SJCRH30 (cell line): ENCODE results near the gene GPR68. TPM values are rescaled to one million over a fixed set of nuclear protein-coding genes. Genes with fewer than 3 reads are reported as not detected.
A peak's percentile ranks its signal among the peaks of the same experiment; 100 is the strongest.
"Not testable (repeated sequence)": the region's sequence is repeated elsewhere in the genome, so short reads cannot be mapped to it uniquely, and the experiment has no call there.

Experiments
- DNase-seq, 2 experiments: peaks; one replicate each; pipeline ENCODE4 v3.0.0-alpha.2; 2015 to 2020
- H3K27ac ChIP-seq: fragments of 250-450 bp; sonication (Bioruptor Pico); 2 replicates; pipeline ENCODE4 v1.5.1; 2020; ENCODE audit warnings: mild to moderate bottlenecking, moderate library complexity
- H3K27me3 ChIP-seq: fragments of 250-450 bp; sonication (Bioruptor Pico); 2 replicates; pipeline ENCODE4 v1.5.1; 2020; ENCODE audit warnings: mild to moderate bottlenecking, moderate library complexity
- H3K36me3 ChIP-seq: fragments of 250-450 bp; sonication (Bioruptor Pico); 2 replicates; pipeline ENCODE4 v1.5.1; 2020; ENCODE audit warnings: mild to moderate bottlenecking, moderate library complexity
- H3K4me1 ChIP-seq: fragments of 250-450 bp; sonication (Bioruptor Pico); 2 replicates; pipeline ENCODE4 v1.5.1; 2020; ENCODE audit warnings: mild to moderate bottlenecking, moderate library complexity
- H3K4me3 ChIP-seq: fragments of 250-450 bp; sonication (Bioruptor Pico); 2 replicates; pipeline ENCODE4 v1.5.1; 2020; ENCODE audit warnings: mild to moderate bottlenecking, moderate library complexity
- H3K9me3 ChIP-seq: fragments of 250-450 bp; sonication (Bioruptor Pico); replicated peaks from 2 replicates; pipeline ENCODE4 v1.5.1; 2020; ENCODE audit warnings: mild to moderate bottlenecking, moderate library complexity
- total RNA-seq: library from RNA; depleted of rRNA; stranded (reverse); fragments of >200 nt; shearing (Covaris generic); gene quantifications from 2 replicates; pipeline ENCODE4 v1.2.3, GENCODE V29; 2014

The GPR68 gene
- total RNA-seq, 1 experiment from 2014 or later = not detected

GRCh38 chr14:91250912-91251311, 6.4 kb upstream of the GPR68 start:
- no peak overlapping the region for H3K27ac ChIP-seq
- no peaks in the 10 kb centered on the region for H3K9me3 ChIP-seq
- no peaks in the 10 kb centered on the region for H3K36me3 ChIP-seq
- H3K27me3 ChIP-seq = no peaks in the 10 kb centered on the region
- H3K4me1 ChIP-seq = peaks cover 18% of the 10 kb centered on the region
- DNase-seq = no peak
- H3K4me3 ChIP-seq = no peak overlapping the region

- peak; percentile 49 to 70 for DNase-seq
- no peaks in the 10 kb centered on the region for H3K9me3 ChIP-seq
Observed at GRCh38 chr14:91249841-91250616, 5.5 kb upstream of the GPR68 start.

GRCh38 chr14:91246051-91246852, 1.7 kb upstream of the GPR68 start:
- H3K27ac ChIP-seq = no peak overlapping the region
- no peaks in the 10 kb centered on the region for H3K9me3 ChIP-seq
- H3K4me1 ChIP-seq = peaks cover 20% of the 10 kb centered on the region
- no peaks in the 10 kb centered on the region for H3K36me3 ChIP-seq
- no peak overlapping the region for H3K4me3 ChIP-seq
- no peaks in the 10 kb centered on the region for H3K27me3 ChIP-seq
- peak in 1 of 2 experiments; percentile 45 for DNase-seq

More at GRCh38 chr14:91249841-91250616, 5.5 kb upstream of the GPR68 start:
- H3K4me3 ChIP-seq = no peak overlapping the region
- H3K27me3 ChIP-seq = no peaks in the 10 kb centered on the region
- H3K4me1 ChIP-seq = peaks cover 18% of the 10 kb centered on the region
- no peaks in the 10 kb centered on the region for H3K36me3 ChIP-seq
- H3K27ac ChIP-seq = no peak overlapping the region; the same call in 1 of the 2 replicates

- H3K9me3 ChIP-seq, H3K27ac ChIP-seq, H3K4me3 ChIP-seq, H3K36me3 ChIP-seq, H3K27me3 ChIP-seq, DNase-seq: not testable (repeated sequence)
- H3K4me1 ChIP-seq = peaks cover 17% of the 10 kb centered on the region
Observed at GRCh38 chr14:91245616-91246015, 1.1 kb upstream of the GPR68 start.

- H3K27me3 ChIP-seq = no peaks in the 10 kb centered on the region
- H3K4me1 ChIP-seq = peaks cover 11% of the 10 kb centered on the region
- H3K36me3 ChIP-seq = no peaks in the 10 kb centered on the region
- H3K27ac ChIP-seq = no peak overlapping the region
- H3K4me3 ChIP-seq = no peak overlapping the region
- no peak for DNase-seq
- H3K9me3 ChIP-seq = no peaks in the 10 kb centered on the region
Observed at GRCh38 chr14:91245029-91245428, 525 bp upstream of the GPR68 start.

DNA sequence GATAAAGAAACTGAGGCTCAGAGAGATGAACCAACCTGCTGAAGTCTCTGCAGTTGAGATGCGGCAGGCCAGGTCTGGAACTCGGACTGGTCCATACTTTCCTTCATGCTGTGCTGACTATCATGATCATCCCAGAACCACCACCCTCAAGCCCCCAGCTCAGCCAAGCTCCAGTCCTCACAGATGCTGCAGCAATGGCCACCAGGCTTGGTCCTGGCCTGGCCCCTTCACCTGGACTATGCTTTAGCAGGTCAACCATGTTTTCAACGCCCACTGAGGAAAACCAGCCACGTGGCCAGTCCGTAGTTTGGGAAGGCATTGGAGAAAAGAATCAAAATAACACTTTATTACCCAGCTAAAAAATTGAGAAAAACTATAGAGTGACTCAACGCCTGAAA, 1.4 kb downstream of the GPR68 start:
- DNase-seq = no peak
- Histone ChIP-seq H3K4me1 (0 out of 2 replicates have a peak, but pooled peaks cover 2% of the 10 kb centered on the region), H3K9me3 (no peaks in the 10 kb centered on the region), H3K4me3 (no peak overlapping the region), H3K27ac (no peak overlapping the region), H3K27me3 (no peaks in the 10 kb centered on the region), H3K36me3 (no peaks in the 10 kb centered on the region)

- Histone ChIP-seq H3K4me3 (no peak overlapping the region), H3K27ac (no peak overlapping the region), H3K27me3 (no peaks in the 10 kb centered on the region), H3K9me3 (no peaks in the 10 kb centered on the region), H3K36me3 (no peaks in the 10 kb centered on the region), H3K4me1 (0 out of 2 replicates have a peak, but pooled peaks cover 2% of the 10 kb centered on the region)
- DNase-seq = no peak
Observed at GRCh38 chr14:91242635-91243034, 1.9 kb downstream of the GPR68 start.

DNA sequence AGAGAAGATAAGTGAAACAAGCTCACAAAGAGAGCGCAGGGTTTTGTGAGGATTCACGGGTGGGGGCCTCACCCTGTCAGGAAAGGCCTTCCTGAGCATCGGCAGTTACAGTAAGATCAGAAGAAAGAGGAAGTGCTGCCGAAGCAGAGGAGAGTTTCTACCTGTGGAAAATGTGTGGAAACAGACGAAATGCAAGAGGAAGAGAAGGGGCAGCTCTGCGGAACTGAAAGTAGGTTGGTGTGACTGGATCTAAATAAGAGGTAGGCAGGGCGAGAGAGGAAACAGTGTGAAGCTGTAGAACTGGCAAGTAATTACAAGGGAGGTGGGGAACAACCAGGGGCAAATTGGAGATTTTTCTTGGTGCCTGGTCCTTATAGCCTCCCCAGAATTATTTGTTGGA, 2.6 kb downstream of the GPR68 start:
- Histone ChIP-seq H3K9me3 (no peaks in the 10 kb centered on the region), H3K27me3 (no peaks in the 10 kb centered on the region), H3K4me1 (0 out of 2 replicates have a peak, but pooled peaks cover 2% of the 10 kb centered on the region), H3K36me3 (no peaks in the 10 kb centered on the region), H3K27ac (no peak overlapping the region), H3K4me3 (no peak overlapping the region)
- no peak for DNase-seq

DNA sequence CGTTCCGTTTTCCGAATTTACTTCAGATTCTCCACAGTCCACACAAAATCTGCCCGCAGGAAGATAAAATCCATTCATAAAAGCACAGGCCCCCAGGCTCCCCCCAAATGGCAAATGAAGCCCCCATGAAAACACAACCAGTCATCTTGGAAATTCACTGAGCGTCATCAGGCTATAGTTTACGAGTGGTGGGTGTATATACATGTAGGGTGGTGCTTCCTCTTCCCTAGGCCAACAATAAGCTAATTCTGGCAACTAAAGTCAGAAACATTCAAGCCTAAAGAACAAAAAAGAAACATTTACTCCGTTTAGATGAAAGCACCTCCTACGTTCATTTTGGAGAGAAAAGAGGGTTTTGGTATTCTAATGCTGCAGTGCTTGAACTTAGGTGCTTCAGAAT, 5.8 kb downstream of the GPR68 start:
- Histone ChIP-seq H3K4me3 (no peak overlapping the region), H3K36me3 (no peaks in the 10 kb centered on the region), H3K9me3 (no peaks in the 10 kb centered on the region), H3K4me1 (no peaks in the 10 kb centered on the region), H3K27ac (no peak overlapping the region), H3K27me3 (no peaks in the 10 kb centered on the region)
- no peak for DNase-seq

DNA sequence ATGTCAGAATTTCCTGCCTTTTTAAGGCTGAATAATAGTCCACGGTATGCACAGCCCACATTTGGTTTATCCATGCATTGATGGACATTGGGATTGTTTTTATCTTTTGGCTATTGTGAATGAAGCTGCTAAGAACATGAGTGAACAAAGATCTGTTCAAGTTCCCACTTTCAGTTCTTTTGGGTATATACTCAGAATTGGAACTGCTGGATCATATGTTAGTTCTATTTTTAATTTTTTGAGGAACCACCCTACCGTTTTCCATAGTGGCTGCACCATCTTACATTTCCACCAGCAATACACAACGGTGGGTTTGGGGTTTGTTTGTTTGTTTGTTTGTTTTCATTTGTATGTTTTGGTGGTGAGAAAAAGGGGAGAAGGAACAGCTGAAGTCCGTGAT, 6.4 kb downstream of the GPR68 start:
- no peaks in the 10 kb centered on the region for H3K27me3 ChIP-seq
- no peaks in the 10 kb centered on the region for H3K4me1 ChIP-seq
- no peaks in the 10 kb centered on the region for H3K36me3 ChIP-seq
- no peak for DNase-seq
- no peaks in the 10 kb centered on the region for H3K9me3 ChIP-seq
- no peak overlapping the region for H3K27ac ChIP-seq
- H3K4me3 ChIP-seq = no peak overlapping the region

- no peaks in the 10 kb centered on the region for H3K27me3 ChIP-seq
- H3K4me3 ChIP-seq = no peak overlapping the region
- no peak overlapping the region for H3K27ac ChIP-seq
- H3K36me3 ChIP-seq = no peaks in the 10 kb centered on the region
- no peak for DNase-seq
- no peaks in the 10 kb centered on the region for H3K9me3 ChIP-seq
- H3K4me1 ChIP-seq = no peaks in the 10 kb centered on the region
Observed at GRCh38 chr14:91237219-91237618, 7.3 kb downstream of the GPR68 start.

DNA sequence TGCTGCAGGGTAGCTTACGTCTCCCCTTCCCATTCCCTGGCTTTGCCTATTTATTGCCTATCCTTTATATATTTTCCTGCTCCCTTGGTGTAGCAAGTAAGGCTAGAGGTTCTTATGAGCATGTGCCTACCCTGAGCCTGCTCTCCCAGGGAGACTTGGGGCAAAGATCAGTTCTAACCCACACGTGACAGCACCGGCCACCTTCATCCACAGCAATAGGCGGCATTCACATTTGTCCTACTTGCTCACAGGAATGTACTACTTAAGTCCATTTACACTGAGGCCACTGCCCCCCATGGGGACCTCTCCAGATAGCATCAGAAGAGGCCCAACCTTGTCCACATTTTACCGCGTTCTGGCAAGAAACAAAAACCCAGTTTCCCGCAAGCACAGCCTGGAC, 8.7 kb downstream of the GPR68 start:
- no peak overlapping the region for H3K4me3 ChIP-seq
- no peak for DNase-seq
- H3K27ac ChIP-seq = no peak overlapping the region
- no peaks in the 10 kb centered on the region for H3K36me3 ChIP-seq
- no peaks in the 10 kb centered on the region for H3K4me1 ChIP-seq
- H3K27me3 ChIP-seq = no peaks in the 10 kb centered on the region
- peaks cover 3% of the 10 kb centered on the region; the same call in 1 of the 2 replicates for H3K9me3 ChIP-seq

DNA sequence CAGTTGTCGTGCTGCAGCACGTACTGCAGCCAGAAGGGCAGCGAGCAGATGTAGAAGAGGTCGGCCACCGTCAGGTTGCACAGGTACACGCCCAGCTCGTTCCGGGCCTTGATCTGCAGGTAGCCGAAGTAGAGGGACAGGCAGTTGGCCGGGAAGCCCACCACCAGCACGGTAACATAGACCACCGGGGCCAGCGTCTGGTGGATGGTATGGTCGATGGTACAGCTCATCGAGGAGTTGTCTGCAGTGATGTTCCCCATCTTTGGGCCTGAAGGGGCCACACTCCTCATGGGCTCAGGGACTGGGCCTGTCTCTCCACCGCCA, 9.8 kb downstream of the GPR68 start:
- DNase-seq = no peak
- Histone ChIP-seq H3K4me3 (no peak overlapping the region), H3K36me3 (no peaks in the 10 kb centered on the region), H3K27ac (no peak overlapping the region), H3K9me3 (peaks cover 3% of the 10 kb centered on the region; the same call in 1 of the 2 replicates), H3K4me1 (no peaks in the 10 kb centered on the region), H3K27me3 (no peaks in the 10 kb centered on the region)

- H3K27me3 ChIP-seq = no peaks in the 10 kb centered on the region
- no peak overlapping the region for H3K27ac ChIP-seq
- no peaks in the 10 kb centered on the region for H3K4me1 ChIP-seq
- no peak for DNase-seq
- H3K36me3 ChIP-seq = no peaks in the 10 kb centered on the region
- no peak overlapping the region for H3K4me3 ChIP-seq
- peaks cover 3% of the 10 kb centered on the region; the same call in 1 of the 2 replicates for H3K9me3 ChIP-seq
Observed at GRCh38 chr14:91233936-91234790, 10.3 kb downstream of the GPR68 start.

DNA sequence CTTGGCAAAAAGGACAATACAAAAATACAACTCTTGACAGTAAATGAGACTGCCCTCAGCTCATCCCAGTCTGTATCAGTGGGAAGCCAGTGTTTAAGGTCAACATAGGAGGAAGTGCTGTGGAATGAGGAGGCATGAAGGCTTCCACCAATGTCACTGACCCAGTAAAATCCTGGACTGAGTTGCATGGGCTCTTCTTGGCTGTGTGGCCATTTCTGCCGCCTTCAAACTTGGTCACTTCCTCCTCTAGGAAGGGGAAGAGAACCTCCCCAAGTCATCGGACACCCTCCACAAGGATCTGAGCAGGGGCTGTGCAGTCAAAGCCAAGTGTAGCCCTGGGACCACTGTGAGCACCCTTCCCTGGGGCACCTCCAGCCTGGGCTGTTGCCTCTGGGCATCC, 11.9 kb downstream of the GPR68 start:
- H3K4me1 ChIP-seq = no peaks in the 10 kb centered on the region
- H3K27ac ChIP-seq = no peak overlapping the region

More for the DNA sequence above, 11.9 kb downstream of the GPR68 start:
- no peaks in the 10 kb centered on the region for H3K36me3 ChIP-seq
- peaks cover 3% of the 10 kb centered on the region; the same call in 1 of the 2 replicates for H3K9me3 ChIP-seq
- H3K27me3 ChIP-seq = no peaks in the 10 kb centered on the region
- DNase-seq = no peak
- H3K4me3 ChIP-seq = no peak overlapping the region
